Activated CD4-positive, alpha-beta T cell treated with anti-CD3 and anti-CD28 coated beads for 24 hours (primary cell): ENCODE results near the gene PLGRKT.
"Not testable (repeated sequence)": the region's sequence is repeated elsewhere in the genome, so short reads cannot be mapped to it uniquely, and the experiment has no call there.

Source experiments
- DNase-seq, 2 donors: peaks; one replicate each; pipeline ENCODE4 v3.0.0-alpha.2; 2020; ENCODE audit warnings: low read depth in 2 of 2

PLGRKT gene

DNA sequence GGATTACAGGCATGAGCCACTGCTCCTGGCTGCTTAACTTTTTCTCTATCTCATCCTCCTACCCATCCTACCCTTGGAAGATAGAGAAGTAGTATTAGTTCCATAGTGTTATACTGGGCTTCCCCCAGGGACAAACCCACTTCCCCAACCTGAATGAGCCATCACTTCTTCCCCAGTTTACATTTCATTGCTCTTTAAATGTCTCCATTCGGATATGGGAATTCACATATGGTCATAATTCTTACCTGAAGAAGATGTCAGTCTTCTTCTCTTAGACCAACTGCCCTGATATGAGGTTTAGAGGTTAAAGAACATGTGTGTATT is 14.5 kb upstream of the PLGRKT start:
- DNase-seq, result no peak

DNA sequence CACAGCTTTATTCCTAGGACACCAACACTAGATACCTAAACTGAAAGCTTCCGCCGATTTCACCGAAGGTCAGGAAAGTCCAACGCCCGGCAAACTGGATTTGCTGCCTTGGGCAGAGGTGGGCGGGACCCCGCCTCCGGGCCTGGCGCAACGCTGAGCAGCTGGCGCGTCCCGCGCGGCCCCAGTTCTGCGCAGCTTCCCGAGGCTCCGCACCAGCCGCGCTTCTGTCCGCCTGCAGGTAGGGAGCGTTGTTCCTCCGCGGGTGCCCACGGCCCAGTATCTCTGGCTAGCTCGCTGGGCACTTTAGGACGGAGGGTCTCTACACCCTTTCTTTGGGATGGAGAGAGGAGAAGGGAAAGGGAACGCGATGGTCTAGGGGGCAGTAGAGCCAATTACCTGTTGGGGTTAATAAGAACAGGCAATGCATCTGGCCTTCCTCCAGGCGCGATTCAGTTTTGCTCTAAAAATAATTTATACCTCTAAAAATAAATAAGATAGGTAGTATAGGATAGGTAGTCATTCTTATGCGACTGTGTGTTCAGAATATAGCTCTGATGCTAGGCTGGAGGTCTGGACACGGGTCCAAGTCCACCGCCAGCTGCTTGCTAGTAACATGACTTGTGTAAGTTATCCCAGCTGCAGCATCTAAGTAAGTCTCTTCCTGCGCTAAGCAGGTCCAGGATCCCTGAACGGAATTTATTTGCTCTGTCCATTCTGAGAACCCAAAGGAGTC is 12.8 kb upstream of the PLGRKT start, which contains the start of gene CD274:
TSS of gene CD274 (plus strand) at position 184 of the 733 bp plus-strand sequence. CDS start 5,572 bp downstream, outside the sequence.
- DNase-seq, result peak; percentile 75 to 77

GRCh38 chr9:5449521-5450358 is 12.0 kb upstream of the PLGRKT start:
- DNase-seq, result no peak

DNA sequence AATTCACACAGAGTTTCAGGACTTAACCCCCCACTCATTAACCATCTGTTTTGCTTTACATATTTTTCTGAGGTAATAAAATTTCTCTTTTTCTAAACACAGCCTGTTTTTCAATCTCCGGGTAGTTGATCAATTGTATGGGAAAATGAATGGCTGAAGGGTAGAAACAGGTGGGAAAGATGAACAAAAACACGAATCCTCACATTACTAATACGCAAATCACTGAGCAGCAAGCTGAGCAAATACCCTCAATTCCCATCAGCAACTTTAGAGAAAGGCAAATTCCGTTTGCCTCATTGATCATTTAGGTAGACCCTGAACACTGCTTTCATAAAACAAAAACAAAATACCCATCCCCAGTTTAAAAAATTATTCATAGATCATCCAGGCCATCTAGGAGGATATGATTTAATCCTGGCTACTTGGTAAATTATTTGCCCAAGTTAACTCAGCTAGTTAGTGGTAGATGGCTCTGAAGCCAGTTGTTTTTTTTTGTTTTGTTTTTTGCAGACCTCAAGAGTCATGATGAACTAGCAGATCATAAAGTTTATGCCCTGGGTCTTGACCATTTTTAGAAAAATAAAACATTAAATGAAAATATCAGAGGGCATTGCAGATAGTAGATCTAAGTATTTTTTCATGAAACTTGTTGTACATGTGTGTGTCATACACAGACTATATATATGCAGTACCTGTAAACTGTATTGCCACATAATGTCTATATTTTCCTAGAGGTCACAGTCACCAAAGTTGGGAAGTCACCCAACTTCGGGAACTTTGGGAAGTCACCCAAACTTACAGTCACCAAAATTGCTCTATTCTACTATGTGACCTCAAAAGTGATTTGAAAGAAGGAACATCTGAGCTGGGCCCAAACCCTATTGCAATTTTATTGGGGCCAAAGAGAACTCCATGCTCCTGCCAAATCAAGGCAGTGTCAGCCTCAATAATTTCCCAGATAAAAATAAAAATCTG is 11.0 kb upstream of the PLGRKT start:
- no peak for DNase-seq

DNA sequence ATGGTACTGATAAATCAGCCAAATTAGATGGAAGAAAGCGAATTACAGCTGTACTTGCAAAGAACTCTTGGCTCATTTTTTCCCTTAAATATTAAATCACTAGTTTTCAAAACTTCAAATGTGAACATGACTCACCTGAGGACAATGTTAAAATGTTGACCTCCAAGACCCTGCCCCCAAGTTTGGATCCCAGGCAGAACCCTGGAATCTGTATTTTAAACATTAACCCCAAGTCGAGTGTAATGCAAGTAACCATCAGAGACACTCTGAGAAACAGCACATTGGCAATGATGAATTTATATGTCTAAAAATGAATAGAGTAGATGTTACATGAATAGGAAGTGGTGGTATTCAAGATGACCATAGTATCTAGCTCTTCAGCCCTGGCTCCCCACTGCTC is 10.3 kb upstream of the PLGRKT start:
- DNase-seq, result no peak

- no peak for DNase-seq
These were observed 9.6 kb upstream of the PLGRKT start for GRCh38 chr9:5447337-5447736.

GRCh38 chr9:5446451-5447236 is 8.9 kb upstream of the PLGRKT start:
- DNase-seq, result no peak

GRCh38 chr9:5445886-5446285 is 8.2 kb upstream of the PLGRKT start:
- DNase-seq, result no peak

DNA sequence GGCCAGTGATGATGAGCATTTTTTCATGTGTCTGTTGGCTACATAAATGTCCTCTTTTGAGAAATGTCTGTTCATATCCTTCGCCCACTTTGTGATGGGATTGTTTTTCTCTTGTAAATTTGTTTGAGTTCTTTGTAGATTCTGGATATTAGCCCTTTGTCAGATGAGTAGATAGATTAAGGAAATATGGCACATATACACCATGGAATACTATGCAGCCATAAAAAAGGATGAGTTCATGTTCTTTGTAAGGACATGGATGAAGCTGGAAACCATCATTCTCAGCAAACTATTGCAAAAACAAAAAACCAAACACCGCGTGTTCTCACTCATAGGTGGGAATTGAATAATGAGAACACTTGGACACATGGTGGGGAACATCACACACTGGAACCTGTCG is 7.4 kb upstream of the PLGRKT start:
- not testable (repeated sequence) for DNase-seq

- no peak for DNase-seq
These were observed 6.1 kb upstream of the PLGRKT start for GRCh38 chr9:5443850-5444249.

DNA sequence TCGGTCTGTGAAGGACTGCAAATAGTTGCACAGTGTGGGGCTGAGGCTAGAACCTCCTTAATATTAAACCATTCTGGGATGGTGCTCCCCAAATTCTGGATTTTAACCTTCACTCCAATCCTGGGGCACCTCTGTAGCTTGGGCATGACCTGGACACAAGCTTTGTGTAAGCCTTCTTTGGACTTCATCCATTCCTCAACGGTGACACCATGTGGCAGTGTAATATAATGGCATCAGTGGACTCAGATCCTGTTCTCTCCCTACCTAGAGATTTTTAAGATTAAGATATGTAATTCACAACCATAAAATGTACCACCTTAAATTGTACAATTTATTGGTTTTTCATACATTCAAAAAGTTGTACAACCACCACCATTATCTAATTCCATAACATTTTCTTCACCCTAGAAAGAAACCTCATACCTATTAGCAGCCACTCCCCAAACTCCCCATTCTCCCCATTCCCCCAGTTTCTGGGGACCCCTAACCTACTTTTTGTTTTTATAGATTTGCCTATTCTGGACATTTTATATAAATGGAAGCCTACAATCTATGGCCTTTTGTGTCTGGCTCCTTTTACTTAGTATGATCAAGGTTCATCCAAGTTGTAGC is 4.8 kb upstream of the PLGRKT start:
- no peak for DNase-seq

GRCh38 chr9:5441043-5441442 is 3.3 kb upstream of the PLGRKT start:
- DNase-seq, result no peak

DNA sequence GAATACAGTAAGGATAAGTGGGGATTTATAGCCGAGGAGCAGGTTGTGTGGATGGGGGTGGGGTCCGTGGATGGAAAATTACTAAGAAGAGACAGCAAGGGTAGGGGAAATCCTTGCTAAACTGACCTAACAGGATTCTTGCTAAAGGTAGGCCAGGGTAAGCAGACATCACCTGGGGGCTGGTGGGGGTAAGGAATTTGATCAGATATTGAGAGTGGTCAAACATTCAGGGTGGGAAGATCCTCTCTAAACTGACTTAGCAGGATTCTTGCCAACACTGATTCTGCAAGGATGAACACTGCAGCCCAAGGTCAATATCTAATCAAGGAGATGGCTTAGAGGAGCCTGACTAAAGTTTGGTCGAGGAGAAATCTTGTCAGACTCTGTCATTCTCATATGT is 2.7 kb upstream of the PLGRKT start:
- no peak for DNase-seq

DNA sequence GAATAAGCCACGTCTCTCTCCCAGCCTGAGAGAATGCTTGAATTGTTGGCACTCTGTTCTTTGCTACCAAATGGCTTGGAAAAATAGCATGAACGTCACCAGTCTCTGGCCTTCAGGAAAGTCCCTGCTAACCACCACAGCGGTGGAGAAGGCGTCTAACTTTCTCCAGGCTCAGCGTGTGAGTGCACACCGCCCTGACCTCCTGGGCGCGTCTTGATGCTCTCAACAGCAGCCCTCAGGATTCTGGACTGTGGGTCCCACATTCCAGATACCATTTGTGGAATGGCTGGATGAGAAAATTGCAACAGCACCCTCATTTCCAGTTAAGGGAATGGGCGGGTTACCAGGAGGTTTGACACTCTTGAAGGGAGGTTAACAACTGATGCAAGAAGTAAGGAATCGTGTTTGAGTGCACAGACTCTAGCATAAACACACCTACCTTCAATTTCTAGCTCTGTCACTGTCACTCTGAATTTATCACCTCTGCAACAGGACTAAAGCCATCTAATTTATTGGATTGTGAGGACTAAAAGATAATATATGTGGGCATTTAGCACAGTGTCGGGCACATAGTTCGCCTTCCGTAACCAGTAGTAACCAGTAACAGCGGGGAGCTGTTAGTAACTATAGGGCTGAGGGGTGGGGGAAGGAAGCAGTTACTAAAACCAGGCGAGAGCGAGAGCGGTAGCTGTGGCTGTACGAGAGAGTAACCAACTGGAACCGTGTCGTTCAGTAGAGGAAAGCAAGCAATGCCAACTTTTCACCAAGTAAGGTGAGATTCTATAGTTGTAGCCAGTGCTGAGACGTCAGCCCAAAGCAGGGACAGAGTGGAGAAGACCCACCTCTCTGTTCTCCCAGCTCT is 807 bp upstream of the PLGRKT start:
- peak in 1 of 2 donors; percentile 42 for DNase-seq

GRCh38 chr9:5436441-5436840 is 1.3 kb downstream of the PLGRKT start:
- no peak for DNase-seq

GRCh38 chr9:5435912-5436311 is 1.8 kb downstream of the PLGRKT start:
- no peak for DNase-seq

GRCh38 chr9:5433841-5434810 is 3.6 kb downstream of the PLGRKT start:
- not testable (repeated sequence) for DNase-seq

- DNase-seq, result not testable (repeated sequence)
These were observed 4.4 kb downstream of the PLGRKT start for GRCh38 chr9:5433328-5433727.

DNA sequence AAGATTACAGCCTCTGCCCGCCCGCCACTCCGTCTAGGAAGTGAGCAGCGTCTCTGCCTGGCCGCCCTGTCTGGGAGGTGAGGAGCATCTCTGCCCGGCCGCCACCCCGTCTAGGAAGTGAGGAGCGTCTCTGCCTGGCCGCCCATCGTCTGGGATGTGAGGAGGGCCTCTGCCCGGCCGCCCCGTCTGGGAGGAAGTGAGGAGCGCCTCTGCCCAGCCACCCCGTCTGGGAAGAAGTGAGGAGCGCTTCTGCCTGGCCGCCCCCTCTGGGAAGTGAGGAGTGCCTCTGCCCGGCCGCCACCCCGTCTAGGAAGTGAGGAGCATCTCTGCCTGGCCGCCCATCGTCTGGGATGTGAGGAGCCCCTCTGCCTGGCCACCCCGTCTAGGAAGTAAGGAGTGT is 4.8 kb downstream of the PLGRKT start:
- DNase-seq, result not testable (repeated sequence)
